Fibroblast of the conjunctiva (primary cell): Measurements from ENCODE around the gene PAPPA.

Experiments
- DNase-seq: peaks from one replicate; pipeline ENCODE4 v3.0.0-alpha.2; 2010; ENCODE audit warnings: low read depth

The PAPPA gene

DNA sequence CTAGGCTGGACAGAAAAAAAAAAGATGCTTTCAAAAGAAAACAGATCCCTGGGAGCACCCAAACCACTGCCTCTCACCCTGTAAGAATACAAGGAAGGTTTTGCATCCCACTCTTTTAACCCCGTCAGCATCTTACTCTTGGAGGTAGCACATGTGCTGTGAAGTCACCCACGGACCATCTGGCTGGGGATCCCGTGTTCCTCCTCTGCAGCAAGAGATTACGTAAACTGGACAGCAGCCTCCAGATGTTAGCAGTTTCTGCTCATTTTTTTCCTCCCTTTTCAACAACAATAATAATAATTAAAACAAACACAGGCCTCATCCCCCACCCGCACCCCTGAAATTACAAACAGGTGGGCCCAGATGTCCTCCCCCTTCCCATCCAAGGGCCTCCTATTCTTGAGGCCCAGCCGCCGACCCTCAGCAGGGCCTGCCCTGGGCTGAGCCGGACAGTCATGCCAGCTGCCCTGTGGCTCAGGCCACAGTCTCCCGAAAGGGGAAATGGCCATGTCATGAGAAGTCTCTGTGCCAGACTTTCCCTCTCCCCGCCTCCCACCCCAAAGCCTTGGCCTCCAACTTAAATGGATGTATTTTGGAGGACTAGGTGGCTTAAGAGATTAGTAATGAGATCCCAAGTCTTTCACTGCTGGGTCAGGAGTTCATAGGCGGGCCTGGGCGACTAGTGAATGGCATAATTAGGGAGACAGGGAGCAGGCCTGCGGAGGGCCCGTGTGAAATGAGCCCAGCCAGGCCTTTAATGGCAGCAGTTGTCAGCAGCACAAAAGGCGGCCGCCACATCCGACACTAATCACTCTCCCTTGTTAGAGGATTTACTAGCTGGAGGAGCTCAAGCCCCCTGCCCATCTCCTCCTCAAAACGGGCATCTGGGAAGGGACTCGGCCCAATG lies 165.1 kb downstream of the PAPPA start:
- DNase-seq, result peak; percentile 66

GRCh38 chr9:116319480-116319879 lies 165.9 kb downstream of the PAPPA start:
- DNase-seq, result no peak

DNA sequence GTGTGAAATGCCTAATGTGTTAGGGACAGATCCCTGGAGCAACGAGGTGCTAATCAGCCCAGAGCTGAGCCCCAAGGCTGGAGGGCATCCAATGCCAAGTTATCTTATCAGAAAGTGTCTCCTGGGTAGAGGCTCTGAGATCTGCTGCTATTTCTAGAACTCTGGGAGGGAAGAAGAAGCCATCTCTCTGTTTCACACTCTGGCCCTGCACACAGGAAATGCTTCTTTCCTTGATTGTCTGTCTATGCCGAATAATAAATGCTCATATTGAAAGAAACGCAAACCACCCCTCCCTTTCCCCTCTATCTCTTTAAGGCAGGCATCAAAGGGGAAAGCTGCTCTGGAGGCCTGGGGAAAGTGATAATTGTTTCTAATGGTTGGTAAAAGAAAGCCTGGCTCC lies 166.7 kb downstream of the PAPPA start:
- DNase-seq, result no peak

GRCh38 chr9:116322521-116322920 lies 168.9 kb downstream of the PAPPA start:
- DNase-seq, result no peak

GRCh38 chr9:116323012-116323411 lies 169.4 kb downstream of the PAPPA start:
- no peak for DNase-seq

DNA sequence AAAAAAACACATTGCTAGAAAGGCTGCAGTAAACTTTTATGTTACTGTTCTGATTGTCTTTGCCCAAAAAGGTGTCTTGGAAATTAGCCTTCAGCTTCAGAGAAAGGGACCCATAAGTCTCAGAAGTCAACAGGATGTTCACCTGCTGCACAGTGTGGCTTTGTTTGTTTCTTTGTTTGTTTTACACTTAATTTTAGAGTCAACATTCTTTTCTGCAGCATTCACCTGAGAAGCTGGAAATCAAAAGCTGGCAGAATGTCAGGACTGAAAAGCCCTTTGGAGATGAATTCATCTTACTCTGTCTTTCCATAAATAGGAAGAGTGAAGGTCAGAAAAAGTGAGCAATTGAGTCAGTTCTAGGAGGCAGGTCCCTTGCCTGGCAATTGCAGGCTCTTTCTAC lies 170.0 kb downstream of the PAPPA start:
- no peak for DNase-seq

GRCh38 chr9:116325924-116326323 lies 172.3 kb downstream of the PAPPA start:
- DNase-seq, result no peak

- peak; percentile 64 for DNase-seq
Measured at GRCh38 chr9:116327701-116328405, 174.3 kb downstream of the PAPPA start.

DNA sequence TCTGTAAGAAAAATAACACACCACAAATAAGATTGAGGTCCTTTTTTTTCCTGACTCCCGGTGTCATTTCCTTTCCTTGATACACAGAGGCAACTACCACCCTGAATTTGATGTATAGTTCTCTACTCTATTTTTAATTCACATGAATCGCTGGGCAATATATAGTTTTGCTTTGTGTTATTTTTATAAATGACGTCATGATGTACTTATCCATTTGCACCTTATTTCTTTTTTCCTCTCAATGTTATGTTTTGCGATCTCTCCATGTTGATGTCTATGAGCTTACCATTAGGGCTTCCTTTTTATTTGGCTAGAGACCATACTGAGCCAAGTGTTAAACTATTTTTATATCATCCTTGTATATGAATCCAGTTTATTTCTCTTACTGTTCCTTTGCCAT lies 175.9 kb downstream of the PAPPA start:
- no peak for DNase-seq

DNA sequence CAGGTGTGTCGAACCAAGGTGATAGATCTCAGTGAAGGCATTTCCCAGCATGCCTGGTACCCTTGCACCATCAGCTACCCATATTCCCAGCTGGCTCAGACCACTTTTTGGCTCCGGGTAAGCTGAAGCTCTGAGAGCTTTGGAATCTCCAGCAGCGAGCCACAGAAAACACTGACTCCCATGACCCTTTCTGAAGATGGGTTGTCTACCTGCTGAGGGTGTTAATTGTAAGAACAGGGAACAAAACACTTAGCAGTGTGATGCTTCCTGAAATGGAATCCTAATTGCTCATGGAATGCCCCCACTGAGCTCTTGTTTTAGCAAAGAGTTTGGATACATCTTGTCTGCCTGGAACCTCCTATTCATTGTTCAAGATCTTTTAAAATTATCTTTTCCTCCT lies 177.7 kb downstream of the PAPPA start:
- no peak for DNase-seq

DNA sequence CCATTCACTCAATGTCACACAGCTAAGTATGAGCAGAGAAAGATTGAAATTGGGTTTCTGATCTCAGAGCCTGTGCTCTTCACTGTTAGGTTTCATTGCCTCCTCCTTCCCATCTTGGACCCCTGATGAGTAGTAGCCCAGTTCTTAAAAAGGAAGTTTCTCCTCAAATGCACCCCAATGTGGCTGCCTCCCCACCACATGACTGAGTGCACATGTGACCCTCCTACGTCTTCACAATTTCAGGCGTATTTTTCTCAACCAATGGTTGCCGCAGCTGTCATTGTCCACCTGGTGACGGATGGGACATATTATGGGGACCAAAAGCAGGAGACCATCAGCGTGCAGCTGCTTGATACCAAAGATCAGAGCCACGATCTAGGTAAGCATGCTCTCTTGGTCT lies 178.5 kb downstream of the PAPPA start:
- no peak for DNase-seq

- DNase-seq, result no peak
Measured at GRCh38 chr9:116333254-116333653, 179.7 kb downstream of the PAPPA start.

DNA sequence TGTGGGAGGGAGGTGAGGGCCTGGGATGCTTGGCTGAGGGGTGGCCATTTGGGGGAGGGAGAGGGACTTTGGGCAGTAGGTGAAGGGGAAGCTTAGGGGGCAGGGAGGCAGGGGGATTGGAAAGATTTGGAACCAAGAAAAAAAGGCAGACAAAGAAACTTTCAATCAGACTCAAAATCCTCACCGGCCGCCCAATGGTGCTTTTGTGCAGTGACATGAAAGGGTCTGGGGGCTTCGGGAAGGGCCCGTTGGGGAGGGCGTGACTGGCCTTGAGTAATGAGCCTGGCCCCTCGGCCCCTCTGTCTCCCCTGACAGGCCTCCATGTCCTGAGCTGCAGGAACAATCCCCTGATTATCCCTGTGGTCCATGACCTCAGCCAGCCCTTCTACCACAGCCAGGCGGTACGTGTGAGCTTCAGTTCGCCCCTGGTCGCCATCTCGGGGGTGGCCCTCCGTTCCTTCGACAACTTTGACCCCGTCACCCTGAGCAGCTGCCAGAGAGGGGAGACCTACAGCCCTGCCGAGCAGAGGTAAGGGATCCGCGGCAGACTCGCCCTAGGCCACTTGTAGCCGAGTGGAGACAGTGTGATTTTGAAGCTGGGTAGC lies 181.1 kb downstream of the PAPPA start:
- no peak for DNase-seq

DNA sequence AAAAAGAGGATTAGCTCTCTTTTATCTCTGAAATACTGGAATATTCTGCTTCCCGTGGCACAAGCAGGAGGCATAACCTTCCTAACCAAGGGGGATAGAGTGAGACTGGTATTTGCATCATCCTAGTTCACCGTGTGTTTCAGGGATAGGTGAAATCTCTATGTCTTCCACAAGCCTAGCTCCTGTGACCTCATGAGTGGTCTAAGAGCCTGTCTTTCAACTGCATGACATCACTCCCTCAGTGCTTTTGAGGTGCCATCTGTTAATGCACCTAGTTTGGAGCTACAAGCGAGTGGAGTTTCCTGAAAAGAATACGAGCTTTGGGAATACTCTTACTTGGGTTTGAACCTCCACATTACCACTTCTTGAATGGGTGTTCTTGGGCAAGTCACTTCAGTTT lies 181.8 kb downstream of the PAPPA start:
- no peak for DNase-seq

DNA sequence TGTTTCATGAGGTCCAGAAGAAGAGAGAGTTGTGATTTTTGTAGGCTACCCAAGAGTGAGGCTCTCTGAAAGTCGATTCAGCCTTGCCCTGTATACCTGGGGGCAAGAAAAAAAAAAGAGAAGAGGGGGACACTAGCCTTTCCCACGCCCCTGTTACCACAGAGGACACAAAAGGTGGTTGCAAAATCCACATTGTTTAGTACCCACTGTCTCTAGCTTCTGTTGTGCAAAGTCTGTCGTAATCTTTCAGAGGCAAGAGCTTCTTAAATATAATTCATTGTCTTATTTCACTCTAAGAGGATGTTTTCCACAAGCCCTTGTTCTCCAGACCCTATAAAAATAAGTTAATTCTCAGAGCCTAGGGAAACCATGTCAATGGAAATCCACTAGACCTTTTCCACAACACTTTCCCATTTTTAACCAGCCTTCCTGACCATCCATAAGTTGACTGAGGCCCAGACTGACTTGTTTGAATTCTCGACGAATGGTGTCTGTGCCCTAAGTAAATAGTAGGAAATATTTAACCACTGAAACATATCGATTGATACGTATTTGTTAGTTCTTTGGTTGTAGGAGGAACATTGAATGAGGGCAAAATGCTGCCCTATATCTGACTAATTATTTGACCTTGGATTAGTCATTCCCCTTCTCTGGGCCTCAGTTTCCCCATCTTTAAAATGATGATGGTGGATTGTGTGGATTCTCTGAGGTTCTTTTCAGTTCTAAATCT lies 182.7 kb downstream of the PAPPA start:
- no peak for DNase-seq

DNA sequence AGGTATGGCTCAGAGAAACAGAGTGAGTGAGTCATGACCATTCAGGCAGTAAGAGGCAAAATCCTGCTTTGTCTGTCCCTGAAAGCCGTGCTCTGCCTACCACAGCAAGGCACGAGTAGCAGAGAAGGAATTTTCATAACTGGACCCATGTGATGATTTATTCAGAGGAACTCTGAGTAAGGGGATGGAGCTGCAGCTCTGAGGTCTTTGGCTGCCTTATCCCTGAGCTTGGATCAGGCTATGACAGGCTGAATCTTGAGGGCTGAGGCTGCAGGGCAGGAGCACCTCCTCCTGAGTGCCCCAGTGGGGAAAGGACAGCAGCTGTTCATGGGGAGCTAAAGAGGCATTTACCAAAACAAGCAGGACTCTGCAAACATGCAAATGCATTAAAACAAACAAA lies 183.4 kb downstream of the PAPPA start:
- no peak for DNase-seq

GRCh38 chr9:116340270-116340669 lies 186.7 kb downstream of the PAPPA start:
- DNase-seq, result no peak

DNA sequence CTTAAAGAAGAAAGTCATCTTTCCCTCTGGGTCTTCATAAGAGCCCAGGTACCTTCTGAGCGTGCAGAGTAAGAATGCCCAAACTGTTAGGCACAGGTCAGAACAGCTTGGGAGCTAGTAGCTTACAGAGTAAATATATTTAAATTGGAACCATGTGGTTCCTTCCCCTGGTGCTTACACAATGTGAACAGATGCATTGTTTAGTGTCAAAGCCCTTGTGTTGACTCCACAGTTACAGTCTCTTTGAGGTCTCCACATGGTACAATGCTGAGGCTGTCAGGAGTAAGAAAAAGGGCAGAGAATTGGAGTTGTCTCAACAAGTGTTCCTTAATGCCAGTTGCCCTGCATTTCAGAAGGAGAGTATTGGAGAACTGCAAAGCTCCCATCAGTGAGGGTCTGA lies 188.5 kb downstream of the PAPPA start:
- DNase-seq, result no peak

DNA sequence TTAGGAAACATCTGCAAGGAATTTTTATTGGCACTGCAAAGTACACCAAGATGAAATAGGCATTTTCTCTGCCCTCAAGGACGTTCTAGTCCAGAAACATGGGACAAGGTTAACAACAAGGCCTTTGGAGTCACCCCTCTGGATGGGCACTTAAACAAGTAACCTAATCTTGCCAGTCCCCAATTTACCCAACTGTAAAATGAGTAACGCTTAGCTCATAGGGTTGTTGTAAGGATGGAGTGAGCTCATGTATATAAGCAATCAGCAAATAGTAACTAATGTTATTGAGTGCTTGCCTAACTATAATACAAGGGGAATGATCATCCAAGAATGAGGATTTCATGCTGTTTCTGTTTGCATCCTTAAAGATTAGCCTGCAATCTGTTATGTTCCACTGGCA lies 189.3 kb downstream of the PAPPA start:
- no peak for DNase-seq

GRCh38 chr9:116344416-116344815 lies 190.8 kb downstream of the PAPPA start:
- DNase-seq, result no peak

DNA sequence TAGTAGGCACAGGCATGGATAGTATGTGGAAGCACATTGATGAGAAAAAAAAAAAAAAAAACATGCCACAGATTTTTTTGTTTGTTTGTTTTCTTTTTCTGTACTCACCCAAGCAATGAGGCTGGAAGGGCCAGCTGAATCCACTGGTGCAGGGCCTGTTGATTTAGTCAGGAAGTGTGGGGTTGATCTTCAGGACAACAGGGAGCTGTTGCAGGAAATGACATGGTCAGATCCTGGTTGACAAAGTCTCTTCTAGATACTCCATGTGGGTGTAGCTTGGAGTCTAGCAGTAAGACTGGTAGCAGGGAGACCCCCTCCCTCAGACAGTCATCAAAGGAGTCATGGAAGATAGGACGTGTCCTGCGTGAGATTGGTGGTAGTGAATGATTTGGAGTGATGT lies 191.8 kb downstream of the PAPPA start:
- no peak for DNase-seq

DNA sequence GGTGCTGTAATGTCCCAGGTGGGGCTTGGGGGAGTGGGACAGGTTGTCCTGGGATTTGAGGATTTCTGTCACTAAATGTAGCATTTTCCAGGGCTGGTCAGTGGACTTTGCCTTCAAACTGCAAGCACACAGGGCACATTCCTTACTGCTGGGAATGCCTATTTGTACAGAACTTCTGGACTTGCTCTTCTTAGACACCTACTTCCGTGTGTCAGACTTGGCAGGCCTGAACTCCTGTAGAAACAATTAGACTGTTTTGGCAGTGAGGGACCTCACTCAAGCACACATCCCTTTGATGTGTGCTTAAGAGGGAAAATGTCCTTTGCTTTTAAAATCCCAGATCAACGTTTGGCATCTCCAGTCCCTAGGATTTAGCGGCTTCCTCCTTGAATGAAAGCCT lies 192.2 kb downstream of the PAPPA start:
- no peak for DNase-seq
